WTC11 (cell line): ENCODE data around the gene ZFR. TPM values are rescaled to one million over a fixed set of nuclear protein-coding genes. Genes with fewer than 3 reads are reported as not detected.

Experiments
- ATAC-seq: fragments of 200-7000 bp; cut with Tn5 transposase; 2 replicates; pipeline ENCODE4 v1.10.0; 2021; ENCODE audit warnings: mild to moderate bottlenecking, moderate library complexity
- CTCF ChIA-PET: fragments of 300-600 bp; sonication (Branson Sonifier 250); formaldehyde crosslinking; loops from one replicate; lab custom pipeline; 2021; ENCODE audit warnings: antibody characterized with exemption; lab: Charles Lee
- POLR2A ChIA-PET: fragments of 350-600 bp; sonication (Branson Sonifier 250); formaldehyde crosslinking; loops from one replicate; lab custom pipeline; 2021; ENCODE audit warnings: antibody characterized with exemption; lab: Charles Lee
- DNase-seq: peaks from one replicate; pipeline ENCODE4 v3.0.0; 2021; ENCODE audit warnings: low spot score
- H3K27ac Mint-ChIP-seq: 2 replicates; pipeline ENCODE4 v1.8.0; 2021; ENCODE audit warnings: mixed read lengths
- H3K27me3 Mint-ChIP-seq: 2 replicates; pipeline ENCODE4 v1.8.0; 2021; ENCODE audit warnings: low read depth, mild to moderate bottlenecking, moderate library complexity, mixed read lengths
- H3K36me3 Mint-ChIP-seq: 2 replicates; pipeline ENCODE4 v1.8.0; 2021; ENCODE audit warnings: mixed read lengths
- H3K4me1 Mint-ChIP-seq: 2 replicates; pipeline ENCODE4 v1.8.0; 2022; ENCODE audit warnings: mixed read lengths
- H3K4me3 Mint-ChIP-seq: 2 replicates; pipeline ENCODE4 v1.8.0; 2021; ENCODE audit warnings: mild to moderate bottlenecking, moderate library complexity, mixed read lengths
- H3K9me3 Mint-ChIP-seq: 2 replicates; pipeline ENCODE4 v1.8.0; 2021; ENCODE audit warnings: mixed read lengths
- AR ChIP-seq: fragments of 250-450 bp; sonication (Bioruptor Pico); IDR thresholded peaks from 2 replicates; pipeline ENCODE4 v1.9.0; 2021; ENCODE audit warnings: mild to moderate bottlenecking
- ARID4B ChIP-seq: sonication (generic); formaldehyde crosslinking; IDR thresholded peaks from 2 replicates; pipeline ENCODE4 v1.8.0; 2023; ENCODE audit warnings: missing genetic modification reagents, mild to moderate bottlenecking, borderline replicate concordance
- CTCF ChIP-seq: fragments of 200-600 bp; IDR thresholded peaks from 2 replicates; pipeline ENCODE4 v1.8.0; 2022; ENCODE audit warnings: antibody characterized with exemption
- FOXJ3 ChIP-seq: sonication (generic); formaldehyde crosslinking; IDR thresholded peaks from 2 replicates; pipeline ENCODE4 v1.9.0; 2021; ENCODE audit warnings: missing genetic modification reagents, mild to moderate bottlenecking, borderline replicate concordance
- FOXK1 ChIP-seq: sonication (generic); formaldehyde crosslinking; IDR thresholded peaks from 2 replicates; pipeline ENCODE4 v1.8.0; 2022; ENCODE audit warnings: mild to moderate bottlenecking, moderate library complexity, missing genetic modification reagents
- FOXP1 ChIP-seq: sonication (generic); formaldehyde crosslinking; IDR thresholded peaks from 2 replicates; pipeline ENCODE4 v1.8.0; 2022; ENCODE audit warnings: missing genetic modification reagents, mild to moderate bottlenecking, moderate library complexity, borderline replicate concordance
- IRF1 ChIP-seq: sonication (generic); formaldehyde crosslinking; IDR thresholded peaks from 2 replicates; pipeline ENCODE4 v1.8.0; 2023; ENCODE audit warnings: missing genetic modification reagents
- NR1H2 ChIP-seq: sonication (generic); formaldehyde crosslinking; IDR thresholded peaks from 2 replicates; pipeline ENCODE4 v1.9.0; 2021; ENCODE audit warnings: mild to moderate bottlenecking, moderate library complexity, missing genetic modification reagents
- OVOL2 ChIP-seq: fragments of 250-450 bp; sonication (Bioruptor Pico); IDR thresholded peaks from 2 replicates; pipeline ENCODE4 v1.9.0; 2021; ENCODE audit warnings: mild to moderate bottlenecking, borderline replicate concordance
- PREB ChIP-seq: sonication (generic); formaldehyde crosslinking; IDR thresholded peaks from 2 replicates; pipeline ENCODE4 v1.8.1; 2022; ENCODE audit warnings: mild to moderate bottlenecking, missing genetic modification reagents, moderate library complexity, borderline replicate concordance
- PRRX2 ChIP-seq: fragments of 250-450 bp; sonication (Bioruptor Pico); IDR thresholded peaks from 2 replicates; pipeline ENCODE4 v1.8.0; 2021; ENCODE audit warnings: mild to moderate bottlenecking
- ZNF317 ChIP-seq: sonication (generic); formaldehyde crosslinking; IDR thresholded peaks from 2 replicates; pipeline ENCODE4 v1.8.1; 2023; ENCODE audit warnings: low read depth, mild to moderate bottlenecking, moderate library complexity, missing genetic modification reagents, borderline replicate concordance
- ZSCAN18 ChIP-seq: fragments of 250-450 bp; sonication (Bioruptor Pico); IDR thresholded peaks from 2 replicates; pipeline ENCODE4 v2.1.2; 2022; ENCODE audit warnings: mild to moderate bottlenecking, moderate library complexity
- total RNA-seq: library from RNA; stranded (reverse); gene quantifications from 3 replicates; pipeline ENCODE4 v1.2.3, GENCODE V29; 2021

Gene ZFR
- total RNA-seq, 1 experiment from 2014 or later: 64.5 TPM

GRCh38 chr5:32450952-32451351 is 6.4 kb upstream of the ZFR start (continued):
- TF ChIP-seq ARID4B: no peak

- peaks cover 20% of the 10 kb centered on the region for H3K27me3 Mint-ChIP-seq
- no peak for DNase-seq
- H3K27ac Mint-ChIP-seq: no peak overlapping the region
- ATAC-seq: no peak
- H3K9me3 Mint-ChIP-seq: no peaks in the 10 kb centered on the region
- TF ChIP-seq AR (no peak), IRF1 (CRISPR knock-in tag) (no peak), FOXK1 (CRISPR knock-in tag) (no peak), FOXP1 (no peak), OVOL2 (CRISPR knock-in tag) (no peak), FOXJ3 (CRISPR knock-in tag) (no peak), NR1H2 (no peak)
- H3K4me1 Mint-ChIP-seq: peaks cover 13% of the 10 kb centered on the region
- H3K36me3 Mint-ChIP-seq: no peaks in the 10 kb centered on the region
- ChIA-PET CTCF (no interaction called here), POLR2A (no interaction called here)
- H3K4me3 Mint-ChIP-seq: no peak overlapping the region
These were observed 4.7 kb upstream of the ZFR start for GRCh38 chr5:32449262-32449661.

GRCh38 chr5:32446630-32447029 is 2.1 kb upstream of the ZFR start:
- DNase-seq (no peak), ATAC-seq (no peak)
- Mint-ChIP-seq H3K27me3 (peaks cover 20% of the 10 kb centered on the region), H3K27ac (no peak overlapping the region), H3K4me1 (peaks cover 30% of the 10 kb centered on the region), H3K4me3 (peak overlapping the region; percentile 42), H3K9me3 (no peaks in the 10 kb centered on the region), H3K36me3 (peaks cover 4% of the 10 kb centered on the region; the same call in 1 of the 2 replicates)
- POLR2A ChIA-PET: no interaction called here
- CTCF ChIA-PET: interaction anchor here (0.6 to 0.8 kb wide), 2 partner anchors 27 to 56 kb away, joined by 3 read pairs; no protein-coding TSS in a partner anchor
- no peak for TF ChIP-seq ZSCAN18
- no peak for TF ChIP-seq CTCF
- no peak for TF ChIP-seq PRRX2 (CRISPR knock-in tag)
- no peak for TF ChIP-seq PREB (CRISPR knock-in tag)
- TF ChIP-seq ZNF317 (CRISPR knock-in tag): no peak
